ENCODE data around the gene FKBP4. TPM values are rescaled to one million over a fixed set of nuclear protein-coding genes. Genes with fewer than 3 reads are reported as not detected.

Gene FKBP4
- total and polyA plus RNA-seq, 2 of the 13 experiments (the other 11 are each of a cell fraction or from before 2014, with no cell fraction given) = 25.7 to 66.1 TPM

DNA sequence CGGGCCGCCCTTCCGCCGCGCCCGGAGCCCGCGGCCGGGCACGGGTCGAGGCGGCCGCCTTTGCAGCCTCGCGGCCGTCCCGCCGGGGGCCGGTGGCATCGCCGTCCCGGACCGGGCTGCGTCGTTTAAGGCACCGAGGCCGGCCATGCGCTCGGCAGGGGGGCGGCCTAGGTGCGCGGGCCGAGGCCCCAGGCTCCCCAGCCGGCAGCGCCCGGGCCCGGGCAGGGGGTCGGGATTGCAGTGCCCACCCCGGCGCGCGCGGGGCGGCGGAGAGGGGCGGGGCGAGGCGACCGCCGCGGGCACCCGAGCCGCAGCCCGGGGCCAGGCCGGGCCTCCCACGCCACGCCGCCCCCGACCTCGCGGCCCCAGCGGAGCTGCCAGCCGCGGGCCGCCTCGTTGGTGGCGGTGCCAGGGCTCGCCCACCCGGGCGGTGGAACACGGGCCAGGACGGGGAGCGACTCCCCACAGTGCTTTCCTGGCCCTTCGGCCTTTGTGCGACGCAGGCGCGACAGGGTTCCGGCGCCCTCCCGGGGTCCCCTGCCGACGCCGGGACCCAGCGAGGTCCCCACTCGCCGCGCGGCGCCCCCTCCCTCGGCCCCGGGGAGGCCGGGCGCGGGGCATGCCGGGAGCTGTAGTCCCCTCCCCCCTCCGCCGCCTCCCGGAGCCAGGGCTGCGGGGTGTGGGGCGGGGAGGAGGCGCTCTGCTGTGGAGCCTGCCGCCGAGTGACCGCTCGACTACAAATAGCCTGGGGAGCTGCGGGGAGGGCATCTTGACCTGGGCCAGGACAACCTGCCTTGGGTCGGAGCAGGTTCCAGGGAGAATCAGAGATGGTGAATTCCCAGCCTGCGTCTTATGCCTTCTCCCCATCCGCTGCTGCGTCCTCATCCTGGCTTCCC, 769 bp downstream of the FKBP4 start (continued):
- TF ChIP-seq, protein P1, sequence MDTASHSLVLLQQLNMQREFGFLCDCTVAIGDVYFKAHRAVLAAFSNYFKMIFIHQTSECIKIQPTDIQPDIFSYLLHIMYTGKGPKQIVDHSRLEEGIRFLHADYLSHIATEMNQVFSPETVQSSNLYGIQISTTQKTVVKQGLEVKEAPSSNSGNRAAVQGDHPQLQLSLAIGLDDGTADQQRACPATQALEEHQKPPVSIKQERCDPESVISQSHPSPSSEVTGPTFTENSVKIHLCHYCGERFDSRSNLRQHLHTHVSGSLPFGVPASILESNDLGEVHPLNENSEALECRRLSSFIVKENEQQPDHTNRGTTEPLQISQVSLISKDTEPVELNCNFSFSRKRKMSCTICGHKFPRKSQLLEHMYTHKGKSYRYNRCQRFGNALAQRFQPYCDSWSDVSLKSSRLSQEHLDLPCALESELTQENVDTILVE (CRISPR knock-in tag; IDR thresholded peaks at IDR 0.05) = no peak
- TF ChIP-seq, protein P2, sequence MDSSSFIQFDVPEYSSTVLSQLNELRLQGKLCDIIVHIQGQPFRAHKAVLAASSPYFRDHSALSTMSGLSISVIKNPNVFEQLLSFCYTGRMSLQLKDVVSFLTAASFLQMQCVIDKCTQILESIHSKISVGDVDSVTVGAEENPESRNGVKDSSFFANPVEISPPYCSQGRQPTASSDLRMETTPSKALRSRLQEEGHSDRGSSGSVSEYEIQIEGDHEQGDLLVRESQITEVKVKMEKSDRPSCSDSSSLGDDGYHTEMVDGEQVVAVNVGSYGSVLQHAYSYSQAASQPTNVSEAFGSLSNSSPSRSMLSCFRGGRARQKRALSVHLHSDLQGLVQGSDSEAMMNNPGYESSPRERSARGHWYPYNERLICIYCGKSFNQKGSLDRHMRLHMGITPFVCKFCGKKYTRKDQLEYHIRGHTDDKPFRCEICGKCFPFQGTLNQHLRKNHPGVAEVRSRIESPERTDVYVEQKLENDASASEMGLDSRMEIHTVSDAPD (CRISPR knock-in tag; IDR thresholded peaks at IDR 0.05) = no peak
- TF ChIP-seq TP53 (CRISPR knock-in tag; conservative IDR thresholded peaks at IDR 0.05) (no peak), ATF7 (IDR thresholded peaks at IDR 0.05) (no peak), ATF7 (CRISPR knock-in tag; IDR thresholded peaks at IDR 0.05) (no peak), NRL (CRISPR knock-in tag; IDR thresholded peaks at IDR 0.05; ENCODE audit: borderline replicate concordance) (peak; percentile 66; the same call in 1 of the 2 replicates), ZNF101 (CRISPR knock-in tag; IDR thresholded peaks at IDR 0.05; ENCODE audit: borderline replicate concordance, low read depth) (no peak), REXO4 (CRISPR knock-in tag; IDR thresholded peaks at IDR 0.05; ENCODE audit: borderline replicate concordance) (no peak), BRD4 (CRISPR knock-in tag; IDR thresholded peaks at IDR 0.05) (no peak), ZNF567 (CRISPR knock-in tag; IDR thresholded peaks at IDR 0.05; ENCODE audit: borderline replicate concordance) (no peak), SMAD1 (CRISPR knock-in tag; IDR thresholded peaks at IDR 0.05; ENCODE audit: borderline replicate concordance, low read depth) (no peak)
- TF ChIP-seq, protein P3, sequence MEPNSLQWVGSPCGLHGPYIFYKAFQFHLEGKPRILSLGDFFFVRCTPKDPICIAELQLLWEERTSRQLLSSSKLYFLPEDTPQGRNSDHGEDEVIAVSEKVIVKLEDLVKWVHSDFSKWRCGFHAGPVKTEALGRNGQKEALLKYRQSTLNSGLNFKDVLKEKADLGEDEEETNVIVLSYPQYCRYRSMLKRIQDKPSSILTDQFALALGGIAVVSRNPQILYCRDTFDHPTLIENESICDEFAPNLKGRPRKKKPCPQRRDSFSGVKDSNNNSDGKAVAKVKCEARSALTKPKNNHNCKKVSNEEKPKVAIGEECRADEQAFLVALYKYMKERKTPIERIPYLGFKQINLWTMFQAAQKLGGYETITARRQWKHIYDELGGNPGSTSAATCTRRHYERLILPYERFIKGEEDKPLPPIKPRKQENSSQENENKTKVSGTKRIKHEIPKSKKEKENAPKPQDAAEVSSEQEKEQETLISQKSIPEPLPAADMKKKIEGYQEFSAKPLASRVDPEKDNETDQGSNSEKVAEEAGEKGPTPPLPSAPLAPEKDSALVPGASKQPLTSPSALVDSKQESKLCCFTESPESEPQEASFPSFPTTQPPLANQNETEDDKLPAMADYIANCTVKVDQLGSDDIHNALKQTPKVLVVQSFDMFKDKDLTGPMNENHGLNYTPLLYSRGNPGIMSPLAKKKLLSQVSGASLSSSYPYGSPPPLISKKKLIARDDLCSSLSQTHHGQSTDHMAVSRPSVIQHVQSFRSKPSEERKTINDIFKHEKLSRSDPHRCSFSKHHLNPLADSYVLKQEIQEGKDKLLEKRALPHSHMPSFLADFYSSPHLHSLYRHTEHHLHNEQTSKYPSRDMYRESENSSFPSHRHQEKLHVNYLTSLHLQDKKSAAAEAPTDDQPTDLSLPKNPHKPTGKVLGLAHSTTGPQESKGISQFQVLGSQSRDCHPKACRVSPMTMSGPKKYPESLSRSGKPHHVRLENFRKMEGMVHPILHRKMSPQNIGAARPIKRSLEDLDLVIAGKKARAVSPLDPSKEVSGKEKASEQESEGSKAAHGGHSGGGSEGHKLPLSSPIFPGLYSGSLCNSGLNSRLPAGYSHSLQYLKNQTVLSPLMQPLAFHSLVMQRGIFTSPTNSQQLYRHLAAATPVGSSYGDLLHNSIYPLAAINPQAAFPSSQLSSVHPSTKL (CRISPR knock-in tag; IDR thresholded peaks at IDR 0.05) = 0 out of 2 replicates have a peak, but pooled peaks have one; percentile 10
- TF ChIP-seq, protein P4, sequence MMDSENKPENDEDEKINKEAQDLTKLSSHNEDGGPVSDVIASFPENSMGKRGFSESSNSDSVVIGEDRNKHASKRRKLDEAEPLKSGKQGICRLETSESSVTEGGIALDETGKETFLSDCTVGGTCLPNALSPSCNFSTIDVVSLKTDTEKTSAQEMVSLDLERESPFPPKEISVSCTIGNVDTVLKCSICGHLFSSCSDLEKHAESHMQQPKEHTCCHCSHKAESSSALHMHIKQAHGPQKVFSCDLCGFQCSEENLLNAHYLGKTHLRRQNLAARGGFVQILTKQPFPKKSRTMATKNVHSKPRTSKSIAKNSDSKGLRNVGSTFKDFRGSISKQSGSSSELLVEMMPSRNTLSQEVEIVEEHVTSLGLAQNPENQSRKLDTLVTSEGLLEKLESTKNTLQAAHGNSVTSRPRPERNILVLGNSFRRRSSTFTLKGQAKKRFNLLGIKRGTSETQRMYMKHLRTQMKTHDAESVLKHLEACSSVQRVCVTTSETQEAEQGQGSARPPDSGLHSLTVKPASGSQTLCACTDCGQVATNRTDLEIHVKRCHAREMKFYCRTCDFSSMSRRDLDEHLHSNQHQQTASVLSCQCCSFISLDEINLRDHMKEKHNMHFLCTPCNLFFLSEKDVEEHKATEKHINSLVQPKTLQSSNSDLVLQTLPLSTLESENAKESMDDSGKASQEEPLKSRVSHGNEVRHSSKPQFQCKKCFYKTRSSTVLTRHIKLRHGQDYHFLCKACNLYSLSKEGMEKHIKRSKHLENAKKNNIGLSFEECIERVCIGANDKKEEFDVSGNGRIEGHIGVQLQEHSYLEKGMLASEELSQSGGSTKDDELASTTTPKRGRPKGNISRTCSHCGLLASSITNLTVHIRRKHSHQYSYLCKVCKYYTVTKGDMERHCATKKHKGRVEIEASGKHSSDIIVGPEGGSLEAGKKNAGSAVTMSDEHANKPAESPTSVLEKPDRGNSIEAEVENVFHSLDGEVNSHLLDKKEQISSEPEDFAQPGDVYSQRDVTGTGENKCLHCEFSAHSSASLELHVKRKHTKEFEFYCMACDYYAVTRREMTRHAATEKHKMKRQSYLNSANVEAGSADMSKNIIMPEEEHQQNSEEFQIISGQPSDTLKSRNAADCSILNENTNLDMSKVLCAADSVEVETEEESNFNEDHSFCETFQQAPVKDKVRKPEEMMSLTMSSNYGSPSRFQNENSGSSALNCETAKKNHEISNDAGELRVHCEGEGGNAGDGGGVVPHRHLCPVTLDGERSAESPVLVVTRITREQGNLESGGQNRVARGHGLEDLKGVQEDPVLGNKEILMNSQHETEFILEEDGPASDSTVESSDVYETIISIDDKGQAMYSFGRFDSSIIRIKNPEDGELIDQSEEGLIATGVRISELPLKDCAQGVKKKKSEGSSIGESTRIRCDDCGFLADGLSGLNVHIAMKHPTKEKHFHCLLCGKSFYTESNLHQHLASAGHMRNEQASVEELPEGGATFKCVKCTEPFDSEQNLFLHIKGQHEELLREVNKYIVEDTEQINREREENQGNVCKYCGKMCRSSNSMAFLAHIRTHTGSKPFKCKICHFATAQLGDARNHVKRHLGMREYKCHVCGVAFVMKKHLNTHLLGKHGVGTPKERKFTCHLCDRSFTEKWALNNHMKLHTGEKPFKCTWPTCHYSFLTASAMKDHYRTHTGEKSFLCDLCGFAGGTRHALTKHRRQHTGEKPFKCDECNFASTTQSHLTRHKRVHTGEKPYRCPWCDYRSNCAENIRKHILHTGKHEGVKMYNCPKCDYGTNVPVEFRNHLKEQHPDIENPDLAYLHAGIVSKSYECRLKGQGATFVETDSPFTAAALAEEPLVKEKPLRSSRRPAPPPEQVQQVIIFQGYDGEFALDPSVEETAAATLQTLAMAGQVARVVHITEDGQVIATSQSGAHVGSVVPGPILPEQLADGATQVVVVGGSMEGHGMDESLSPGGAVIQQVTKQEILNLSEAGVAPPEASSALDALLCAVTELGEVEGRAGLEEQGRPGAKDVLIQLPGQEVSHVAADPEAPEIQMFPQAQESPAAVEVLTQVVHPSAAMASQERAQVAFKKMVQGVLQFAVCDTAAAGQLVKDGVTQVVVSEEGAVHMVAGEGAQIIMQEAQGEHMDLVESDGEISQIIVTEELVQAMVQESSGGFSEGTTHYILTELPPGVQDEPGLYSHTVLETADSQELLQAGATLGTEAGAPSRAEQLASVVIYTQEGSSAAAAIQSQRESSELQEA (CRISPR knock-in tag; IDR thresholded peaks at IDR 0.05; ENCODE audit: not compliant biosample characterization) = no peak

All from HepG2 (cell line).